Suprapubic skin (tissue), 4 donors: ENCODE measurements around the gene NAV3. TPM values are rescaled to one million over a fixed set of nuclear protein-coding genes. Genes with fewer than 3 reads are reported as not detected.

Experiments
- DNase-seq, 2 donors: peaks; one replicate each; pipeline ENCODE4 v3.0.0-alpha.2; 2019; ENCODE audit warnings: low spot score in 2 of 2
- H3K27ac ChIP-seq: fragments of 200-600 bp; sonication (generic); one replicate; pipeline ENCODE4 v1.5.1; 2019
- H3K27me3 ChIP-seq: fragments of 200-600 bp; sonication (generic); one replicate; pipeline ENCODE4 v1.5.1; 2019
- H3K36me3 ChIP-seq: fragments of 200-600 bp; sonication (generic); one replicate; pipeline ENCODE4 v1.5.1; 2019
- H3K4me1 ChIP-seq: fragments of 200-600 bp; sonication (generic); one replicate; pipeline ENCODE4 v1.5.1; 2019
- H3K4me3 ChIP-seq: fragments of 200-600 bp; sonication (generic); one replicate; pipeline ENCODE4 v1.5.1; 2019; ENCODE audit warnings: mild to moderate bottlenecking
- H3K9me3 ChIP-seq: fragments of 200-600 bp; sonication (generic); one replicate; pipeline ENCODE4 v1.5.1; 2019
- EP300 ChIP-seq: sonication (generic); formaldehyde crosslinking; IDR thresholded peaks from one replicate; pipeline ENCODE4 v1.6.1; 2017; ENCODE audit warnings: antibody characterized with exemption
- POLR2A ChIP-seq, 2 donors: fragments of 450-650 bp; IDR thresholded peaks; one replicate each; pipeline ENCODE4 v1.6.1; 2017; ENCODE audit warnings: antibody characterized with exemption in 2 of 2, mild to moderate bottlenecking in 2 of 2, moderate library complexity in 2 of 2
- POLR2AphosphoS5 ChIP-seq, 3 donors: sonication (generic); formaldehyde crosslinking; IDR thresholded peaks; one replicate each; pipeline ENCODE4 v1.6.1; 2017; ENCODE audit warnings: antibody characterized with exemption in 3 of 3
- WGBS: methylation state at CpG from one replicate; pipeline ENCODE4 v1.1.5; 2018; 5-methylcytosine and 5-hydroxymethylcytosine counted together
- total RNA-seq, 4 donors: library from RNA; depleted of rRNA; stranded (reverse); fragments of >200 nt; gene quantifications; one replicate each; pipeline ENCODE4 v1.1.0, GENCODE V29; 2016
- TF ChIP-seq, protein P1 (sequence below), 2 donors: fragments of 200-600 bp in 1 of 2; fragments of 450-650 bp in 1 of 2; sonication (generic) in 1 of 2; IDR thresholded peaks; one replicate each; pipeline ENCODE4 v1.5.1; 2016 to 2019; ENCODE audit warnings: antibody characterized with exemption in 2 of 2, mild to moderate bottlenecking in 1 of 2, moderate library complexity in 1 of 2

The NAV3 gene
- total RNA-seq, 4 donors from 2014 or later: 11.7 to 20.9 (median 15.7) TPM

DNA sequence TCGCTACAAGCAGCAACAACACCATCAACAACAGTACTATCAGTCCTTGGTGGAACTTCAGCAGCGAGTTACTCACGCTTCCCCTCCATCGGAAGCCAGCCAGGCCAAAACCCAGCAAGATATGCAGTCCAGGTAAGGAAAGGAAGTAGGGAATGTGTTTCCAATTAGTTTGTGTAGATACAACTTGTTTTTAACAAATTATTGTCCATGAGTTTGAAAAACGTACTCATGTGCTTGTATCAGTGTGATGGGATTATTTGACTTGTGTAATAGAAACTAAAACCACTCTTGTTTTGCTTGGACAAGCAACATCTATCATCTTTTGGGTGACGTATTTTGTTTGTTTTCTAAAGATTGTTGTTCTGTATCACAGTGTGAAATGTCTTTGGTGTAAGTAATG, 137.9 kb downstream of the NAV3 start:
- TF ChIP-seq EP300 (no peak), POLR2A (IDR thresholded peaks at IDR 0.05) (no peak), POLR2AphosphoS5 (IDR thresholded peaks at IDR 0.05) (no peak)
- TF ChIP-seq, protein P1, sequence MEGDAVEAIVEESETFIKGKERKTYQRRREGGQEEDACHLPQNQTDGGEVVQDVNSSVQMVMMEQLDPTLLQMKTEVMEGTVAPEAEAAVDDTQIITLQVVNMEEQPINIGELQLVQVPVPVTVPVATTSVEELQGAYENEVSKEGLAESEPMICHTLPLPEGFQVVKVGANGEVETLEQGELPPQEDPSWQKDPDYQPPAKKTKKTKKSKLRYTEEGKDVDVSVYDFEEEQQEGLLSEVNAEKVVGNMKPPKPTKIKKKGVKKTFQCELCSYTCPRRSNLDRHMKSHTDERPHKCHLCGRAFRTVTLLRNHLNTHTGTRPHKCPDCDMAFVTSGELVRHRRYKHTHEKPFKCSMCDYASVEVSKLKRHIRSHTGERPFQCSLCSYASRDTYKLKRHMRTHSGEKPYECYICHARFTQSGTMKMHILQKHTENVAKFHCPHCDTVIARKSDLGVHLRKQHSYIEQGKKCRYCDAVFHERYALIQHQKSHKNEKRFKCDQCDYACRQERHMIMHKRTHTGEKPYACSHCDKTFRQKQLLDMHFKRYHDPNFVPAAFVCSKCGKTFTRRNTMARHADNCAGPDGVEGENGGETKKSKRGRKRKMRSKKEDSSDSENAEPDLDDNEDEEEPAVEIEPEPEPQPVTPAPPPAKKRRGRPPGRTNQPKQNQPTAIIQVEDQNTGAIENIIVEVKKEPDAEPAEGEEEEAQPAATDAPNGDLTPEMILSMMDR (IDR thresholded peaks at IDR 0.05): no peak
- H3K36me3 ChIP-seq: no peaks in the 10 kb centered on the region
- H3K27me3 ChIP-seq: no peaks in the 10 kb centered on the region
- H3K4me1 ChIP-seq: no peaks in the 10 kb centered on the region
- H3K4me3 ChIP-seq: no peak overlapping the region
- DNase-seq: no peak
- no peak overlapping the region for H3K27ac ChIP-seq
- no peaks in the 10 kb centered on the region for H3K9me3 ChIP-seq
- WGBS: 91% methylated on average over 6 of the region's 6 CpGs

DNA sequence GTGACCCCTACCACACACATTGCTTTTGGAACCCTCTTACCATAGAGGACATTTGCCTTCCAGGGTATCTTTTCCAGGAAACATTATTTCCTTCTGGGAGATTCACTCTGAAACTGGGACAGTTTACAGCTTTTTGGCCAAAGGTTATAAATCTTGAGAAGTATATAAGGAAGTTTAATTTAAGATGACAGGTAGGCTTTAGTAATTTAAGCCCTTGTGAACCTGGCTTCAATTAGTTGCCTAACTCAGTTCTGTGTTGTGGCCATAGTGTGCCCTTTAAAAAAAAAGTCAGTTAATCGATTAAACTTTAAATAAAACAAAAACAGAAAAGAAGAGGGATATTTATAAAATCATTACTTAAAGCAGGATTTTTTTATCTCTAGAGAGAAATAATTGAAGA, 142.9 kb downstream of the NAV3 start:
- Histone ChIP-seq H3K9me3 (no peaks in the 10 kb centered on the region), H3K27ac (no peak overlapping the region), H3K4me3 (no peak overlapping the region), H3K36me3 (no peaks in the 10 kb centered on the region), H3K27me3 (no peaks in the 10 kb centered on the region), H3K4me1 (no peaks in the 10 kb centered on the region)
- WGBS: 64% methylated on average over 1 of the region's 1 CpG
- TF ChIP-seq, protein P1 (IDR thresholded peaks at IDR 0.05): no peak
- TF ChIP-seq POLR2AphosphoS5 (IDR thresholded peaks at IDR 0.05) (no peak), POLR2A (IDR thresholded peaks at IDR 0.05) (no peak), EP300 (no peak)
- no peak for DNase-seq

DNA sequence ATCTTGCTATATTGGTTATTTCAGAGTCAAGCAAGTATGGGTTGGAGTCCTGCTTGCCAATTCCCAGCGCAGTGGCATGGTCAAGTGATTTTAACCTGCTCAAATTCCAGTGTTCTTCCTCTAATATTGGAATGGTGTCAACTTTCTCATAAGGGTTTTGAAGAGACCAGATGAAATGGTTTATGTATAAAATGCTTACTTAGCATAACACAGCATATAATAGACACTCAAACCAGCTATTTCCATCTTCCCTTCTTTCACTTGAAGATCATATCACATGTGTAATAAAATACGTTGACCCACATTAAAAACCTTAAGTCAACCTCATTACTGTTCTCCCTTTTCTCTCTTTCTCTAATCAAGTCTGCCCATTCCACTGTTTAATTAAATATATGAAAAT, 144.0 kb downstream of the NAV3 start:
- Histone ChIP-seq H3K9me3 (no peaks in the 10 kb centered on the region), H3K27ac (no peak overlapping the region), H3K36me3 (no peaks in the 10 kb centered on the region), H3K4me1 (no peaks in the 10 kb centered on the region), H3K27me3 (no peaks in the 10 kb centered on the region), H3K4me3 (no peak overlapping the region)
- no peak for TF ChIP-seq POLR2A (IDR thresholded peaks at IDR 0.05)
- TF ChIP-seq, protein P1 (IDR thresholded peaks at IDR 0.05): no peak
- no peak for TF ChIP-seq EP300
- no peak for TF ChIP-seq POLR2AphosphoS5 (IDR thresholded peaks at IDR 0.05)
- WGBS: 94% methylated on average over 2 of the region's 2 CpGs
- DNase-seq: no peak

DNA sequence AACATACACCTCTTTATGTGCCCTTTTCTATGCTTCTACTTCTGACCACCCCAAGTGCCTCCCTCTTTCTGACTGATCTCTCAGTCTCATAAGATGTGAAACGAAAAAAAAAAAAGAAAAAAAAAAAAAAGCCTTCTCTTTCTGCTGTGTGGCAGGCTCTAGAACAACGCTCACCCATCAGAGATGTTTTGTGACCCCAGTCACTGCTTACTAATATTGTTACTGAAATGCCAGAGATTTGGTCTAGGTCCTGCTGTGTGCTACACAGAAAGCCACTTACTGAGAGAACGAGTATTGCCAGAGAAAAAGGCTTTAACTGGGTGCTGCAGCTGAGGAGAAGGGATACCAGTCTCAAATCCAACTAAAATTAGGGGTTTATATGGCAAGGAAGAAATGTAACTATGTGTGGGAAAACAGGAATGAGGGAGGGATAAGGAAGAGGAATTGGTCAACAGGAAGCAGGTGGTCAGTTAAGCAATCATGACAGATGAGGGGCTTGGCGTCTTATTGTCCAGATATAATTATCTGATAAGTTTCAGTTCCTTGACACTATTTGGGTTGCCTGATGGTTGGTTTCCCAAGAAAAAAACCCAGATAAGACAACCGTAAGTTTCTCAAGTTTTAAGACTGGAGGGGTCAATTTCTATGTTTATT, 149.0 kb downstream of the NAV3 start:
- TF ChIP-seq EP300 (no peak), POLR2AphosphoS5 (IDR thresholded peaks at IDR 0.05) (no peak), POLR2A (IDR thresholded peaks at IDR 0.05) (no peak)
- TF ChIP-seq, protein P1 (IDR thresholded peaks at IDR 0.05): no peak
- Histone ChIP-seq H3K4me1 (no peaks in the 10 kb centered on the region), H3K27ac (no peak overlapping the region), H3K36me3 (no peaks in the 10 kb centered on the region), H3K4me3 (no peak overlapping the region), H3K27me3 (no peaks in the 10 kb centered on the region), H3K9me3 (no peaks in the 10 kb centered on the region)
- 82% methylated on average over 5 of the region's 5 CpGs for WGBS
- no peak for DNase-seq

DNA sequence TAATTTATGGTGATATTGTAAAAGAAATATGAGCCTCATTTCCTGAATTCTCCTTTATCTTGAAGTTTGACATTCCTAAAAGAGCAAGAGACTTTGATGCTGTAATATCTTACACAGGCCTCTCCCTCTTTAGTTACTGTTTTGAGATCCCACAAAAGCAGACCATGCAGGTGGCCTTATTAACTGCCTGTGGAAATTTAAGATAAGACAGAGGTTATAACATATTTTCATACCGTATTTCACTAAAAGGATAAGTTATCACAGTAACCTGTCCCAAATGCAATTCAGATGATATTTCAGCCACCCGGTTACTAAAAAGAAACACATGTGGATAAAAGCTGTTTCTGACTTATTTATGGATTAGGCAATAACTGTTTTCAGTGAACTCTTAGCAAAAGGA, 150.1 kb downstream of the NAV3 start:
- Histone ChIP-seq H3K36me3 (no peaks in the 10 kb centered on the region), H3K4me3 (no peak overlapping the region), H3K9me3 (no peaks in the 10 kb centered on the region), H3K27ac (no peak overlapping the region), H3K4me1 (no peaks in the 10 kb centered on the region), H3K27me3 (no peaks in the 10 kb centered on the region)
- WGBS: 45% methylated on average over 2 of the region's 2 CpGs
- no peak for DNase-seq
- TF ChIP-seq, protein P1 (IDR thresholded peaks at IDR 0.05): no peak
- no peak for TF ChIP-seq POLR2AphosphoS5 (IDR thresholded peaks at IDR 0.05)
- no peak for TF ChIP-seq POLR2A (IDR thresholded peaks at IDR 0.05)
- TF ChIP-seq EP300: no peak
